GM12878 (cell line): ENCODE measurements around the gene IL16. TPM values are rescaled to one million over a fixed set of nuclear protein-coding genes. Genes with fewer than 3 reads are reported as not detected.

Source experiments
- ATAC-seq: fragments of 200-7000 bp; cut with Tn5 transposase; 3 replicates; pipeline ENCODE4 v1.9.1; 2020; ENCODE audit warnings: mild to moderate bottlenecking, moderate library complexity
- BruUV-seq: library from RNA; stranded (reverse); fragments of 400-500 nt; replicated peaks from 2 replicates; lab custom pipeline; 2021; lab: Mats Ljungman, UMichigan
- CTCF ChIA-PET: fragments of 300-600 bp; sonication (Branson Sonifier 250); formaldehyde crosslinking; extraction: SDS; loops from one replicate; lab custom pipeline; 2021; ENCODE audit warnings: inconsistent platforms; lab: Yijun Ruan, JAX
- POLR2A ChIA-PET: fragments of 350-600 bp; formaldehyde crosslinking; extraction: SDS; loops from one replicate; lab custom pipeline; 2021; ENCODE audit warnings: inconsistent platforms; lab: Charles Lee
- RAD21 ChIA-PET: fragments of 300-600 bp; sonication (Branson Sonifier 250); formaldehyde crosslinking; loops from one replicate; lab custom pipeline; 2023; ENCODE audit warnings: antibody characterized with exemption; ENCODE audit not compliant: unreplicated experiment; lab: Charles Lee
- SMC1A ChIA-PET: fragments of 300-600 bp; sonication (Branson Sonifier 250); formaldehyde crosslinking; loops from one replicate; lab custom pipeline; 2023; ENCODE audit not compliant: unreplicated experiment, uncharacterized antibody; lab: Charles Lee
- DNase-seq: peaks from one replicate; pipeline ENCODE4 v3.0.0-alpha.2; 2011; ENCODE audit warnings: low read depth, low spot score
- FAIRE-seq: peaks from 3 replicates; lab custom pipeline; 2011; peaks lifted over from hg19 to GRCh38; lab: Jason Lieb, UNC
- H2AFZ ChIP-seq: 2 replicates; pipeline ENCODE4 v1.6.0; 2011; ENCODE audit warnings: low read depth, low read length, control low read depth; ENCODE audit not compliant: control insufficient read depth
- H3K27ac ChIP-seq: 2 replicates; pipeline ENCODE4 v1.5.1; 2011; ENCODE audit warnings: control low read depth; ENCODE audit not compliant: control insufficient read depth, insufficient read depth
- H3K27me3 ChIP-seq, 2 experiments: replicated peaks in 1 of 2; 2 replicates each; pipeline versions ENCODE4 v1.6.0 to v1.6.1; 2011; ENCODE audit warnings: low read length in 1 of 2; ENCODE audit not compliant: control insufficient read depth in 2 of 2, insufficient read depth in 2 of 2
- H3K36me3 ChIP-seq, 2 experiments: 2 replicates each; pipeline ENCODE4 v1.5.1; 2011; ENCODE audit warnings: low read length in 1 of 2; ENCODE audit not compliant: control insufficient read depth in 2 of 2, insufficient read depth in 2 of 2
- H3K4me1 ChIP-seq: 2 replicates; pipeline ENCODE4 v1.6.1; 2011; ENCODE audit warnings: mild to moderate bottlenecking, low read length, moderate library complexity, mixed read lengths; ENCODE audit not compliant: control insufficient read depth, insufficient read depth
- H3K4me2 ChIP-seq: 2 replicates; pipeline ENCODE4 v1.6.0; 2011; ENCODE audit warnings: control low read depth; ENCODE audit not compliant: control insufficient read depth, insufficient read depth
- H3K4me3 ChIP-seq: fragments of 200-600 bp; sonication (generic); 2 replicates; pipeline ENCODE4 v1.5.1; 2016
- H3K79me2 ChIP-seq: 2 replicates; pipeline ENCODE4 v1.6.0; 2011; ENCODE audit warnings: low read length; ENCODE audit not compliant: control insufficient read depth, insufficient read depth
- H3K9ac ChIP-seq: 2 replicates; pipeline ENCODE4 v1.8.0; 2011; ENCODE audit warnings: low read length, control low read depth, mixed read lengths; ENCODE audit not compliant: control insufficient read depth, insufficient read depth
- H3K9me3 ChIP-seq: replicated peaks from 3 replicates; pipeline ENCODE4 v1.5.1; 2011; ENCODE audit warnings: mild to moderate bottlenecking, low read length; ENCODE audit not compliant: control insufficient read depth, insufficient read depth
- H4K20me1 ChIP-seq: 2 replicates; pipeline ENCODE4 v1.6.0; 2011; ENCODE audit not compliant: control insufficient read depth, insufficient read depth
- CEBPB ChIP-seq, 2 experiments: fragments of 150-350 bp in 1 of 2; IDR thresholded peaks; 2 replicates each; pipeline ENCODE4 v1.6.1; 2012 to 2014; ENCODE audit warnings: low read depth in 2 of 2, low read length in 2 of 2, borderline replicate concordance in 1 of 2, inconsistent platforms in 1 of 2
- CHD2 ChIP-seq: IDR thresholded peaks from 2 replicates; pipeline ENCODE4 v1.6.1; 2011; ENCODE audit warnings: low read depth, low read length, improper control_type of control experiment, borderline replicate concordance
- ESRRA ChIP-seq: IDR thresholded peaks from 2 replicates; pipeline ENCODE4 v1.6.1; 2012; ENCODE audit warnings: mild to moderate bottlenecking, low read length, improper control_type of control experiment
- IRF4 ChIP-seq: IDR thresholded peaks from 2 replicates; pipeline ENCODE4 v1.6.1; 2011; ENCODE audit warnings: low read depth, low read length
- NFXL1 ChIP-seq: fragments of 450-650 bp; IDR thresholded peaks from 2 replicates; pipeline ENCODE4 v1.6.1; 2017; ENCODE audit warnings: antibody characterized with exemption, mild to moderate bottlenecking, borderline replicate concordance
- POLR2AphosphoS5 ChIP-seq: IDR thresholded peaks from 2 replicates; pipeline ENCODE4 v1.6.1; 2011; ENCODE audit warnings: mild to moderate bottlenecking, low read length, inconsistent platforms
- SMAD5 ChIP-seq: IDR thresholded peaks from 2 replicates; pipeline ENCODE4 v1.6.1; 2016; ENCODE audit warnings: antibody characterized with exemption, low read depth
- SPI1 ChIP-seq: IDR thresholded peaks from 2 replicates; pipeline ENCODE4 v1.6.1; 2011; ENCODE audit warnings: low read depth, mild to moderate bottlenecking, low read length, moderate library complexity, borderline replicate concordance; ENCODE audit not compliant: insufficient read depth
- YY1 ChIP-seq: IDR thresholded peaks from 2 replicates; pipeline ENCODE4 v1.6.1; 2011; ENCODE audit warnings: low read depth, mild to moderate bottlenecking, low read length
- ZNF384 ChIP-seq: IDR thresholded peaks from 2 replicates; pipeline ENCODE4 v1.6.1; 2012; ENCODE audit warnings: low read depth, mild to moderate bottlenecking, low read length, improper control_type of control experiment, borderline replicate concordance
- ZZZ3 ChIP-seq: IDR thresholded peaks from 2 replicates; pipeline ENCODE4 v1.6.1; 2011; ENCODE audit warnings: low read depth; ENCODE audit not compliant: control insufficient read depth, insufficient read length
- WGBS: methylation state at CpG from one replicate; pipeline ENCODE4 v1.1.6; 2016; ENCODE audit warnings: low lambda C conversion rate; ENCODE audit not compliant: insufficient replicate concordance, insufficient coverage; ENCODE audit errors: missing lambda C conversion rate; 5-methylcytosine and 5-hydroxymethylcytosine counted together
- in situ Hi-C: fragments of 300-500 bp; cut with MboI; formaldehyde crosslinking; loops from 9 replicates; pipeline ENCODE4 v1.14.3; 2018; ENCODE audit warnings: mixed read lengths
- intact Hi-C: fragments of 100-400 bp; cut with micrococcal nuclease; formaldehyde crosslinking; loops from one replicate; pipeline ENCODE4 v1.14.2; 2022; ENCODE audit not compliant: unreplicated experiment
- polyA plus RNA-seq, 11 experiments: library from polyadenylated mRNA; depleted of rRNA in 4 of 11; unstranded in 6 of 11; stranded (reverse) in 5 of 11; fragments of >200 nt; fragmentation: Nextera tagmentation in 4 of 11; fragmentation: Illumina TruSeq in 1 of 11; extraction: Ambion mirVana in 4 of 11; extraction: Trizol in 1 of 11; gene quantifications; 1 replicate in 1 of 11; 2 replicates in 10 of 11; pipeline versions ENCODE4 v1.2.1 to v1.2.3, GENCODE V29; 2011 to 2016; ENCODE audit warnings: inconsistent platforms in 2 of 11, missing spikeins in 2 of 11, low read depth in 1 of 11
- total RNA-seq, 4 experiments: library from RNA; depleted of rRNA in 3 of 4; stranded (reverse); fragments of >200 nt in 3 of 4; fragmentation: Illumina TruSeq in 1 of 4; extraction: Trizol in 1 of 4; gene quantifications; 2 replicates each; pipeline versions ENCODE4 v1.2.1 to v1.2.3, GENCODE V29; 2013 to 2021
- TF ChIP-seq, protein P1 (sequence below): IDR thresholded peaks from 2 replicates; pipeline ENCODE4 v1.6.1; 2011; ENCODE audit warnings: low read depth, low read length, improper control_type of control experiment, borderline replicate concordance
- TF ChIP-seq, protein P2 (sequence below): fragments of 450-650 bp; IDR thresholded peaks from 2 replicates; pipeline ENCODE4 v1.6.1; 2017; ENCODE audit warnings: mild to moderate bottlenecking, low read depth, inconsistent platforms; ENCODE audit not compliant: poor library complexity, severe bottlenecking
- TF ChIP-seq, protein P3 (sequence below): fragments of 450-650 bp; IDR thresholded peaks from 2 replicates; pipeline ENCODE4 v1.6.1; 2018; ENCODE audit warnings: mild to moderate bottlenecking, low read depth, moderate library complexity; ENCODE audit not compliant: partially characterized antibody

Gene IL16
- total and polyA plus RNA-seq, 10 of the 15 experiments (the other 5 are each of a cell fraction or from before 2014, with no cell fraction given): 21.7 to 206 (median 44.5) TPM

DNA sequence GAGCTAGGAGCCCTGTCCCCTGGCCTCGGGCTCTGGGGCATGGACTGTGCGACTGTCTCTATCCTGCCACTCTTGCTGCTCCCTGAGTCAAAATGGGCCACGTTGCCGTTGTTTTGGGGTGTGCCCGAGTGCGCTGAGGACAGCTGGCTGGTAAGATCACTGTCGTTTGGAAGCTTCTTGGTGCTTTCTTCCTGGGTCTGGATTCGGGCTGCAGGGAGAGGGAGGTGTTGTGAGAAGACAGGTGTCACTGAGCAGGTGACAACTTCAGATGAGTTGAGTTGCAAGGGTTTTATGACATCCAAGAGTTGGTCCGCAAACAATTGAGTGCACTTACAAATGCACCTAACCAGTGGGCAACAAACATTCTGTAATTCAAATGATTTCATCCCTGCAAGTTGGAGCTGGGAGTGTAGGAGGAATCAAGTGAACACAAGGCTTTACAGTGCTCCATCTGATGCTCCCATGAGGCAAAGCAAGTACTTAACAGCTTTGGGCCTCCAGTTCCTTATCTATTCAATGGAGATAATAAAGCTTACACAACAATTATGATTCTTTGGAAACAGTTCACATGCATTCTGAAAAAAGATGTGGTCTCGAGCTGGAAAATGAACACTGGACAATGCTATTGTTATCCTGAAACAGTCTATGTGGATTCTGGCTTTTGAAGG is 138.2 kb downstream of the IL16 start:
- FAIRE-seq (no peak), DNase-seq (no peak), ATAC-seq (no peak)
- no peaks in the 10 kb centered on the region for H3K9me3 ChIP-seq
- BruUV-seq: no TSS peak
- H2AFZ ChIP-seq: no peak overlapping the region
- ChIA-PET POLR2A (no interaction called here), RAD21 (interaction anchor here (1.0 to 9.2 kb wide), 7 partner anchors 11 to 75 kb away, joined by 3 to 137 read pairs (median 7); partner anchors contain the start of gene STARD5), SMC1A (interaction anchor here (0.8 to 6.1 kb wide), 13 partner anchors 11 to 708 kb away, joined by 3 to 122 read pairs (median 3); partner anchors contain the start of gene STARD5), CTCF (interaction anchor here (0.6 to 11.3 kb wide), 21 partner anchors 8 to 228 kb away, joined by 3 to 242 read pairs (median 5); partner anchors contain the start of gene STARD5)
- H4K20me1 ChIP-seq: no peaks in the 10 kb centered on the region
- no peak overlapping the region for H3K9ac ChIP-seq
- H3K27me3 ChIP-seq: no peaks in the 10 kb centered on the region
- H3K4me3 ChIP-seq: no peak overlapping the region
- H3K79me2 ChIP-seq: no peaks in the 10 kb centered on the region
- H3K4me1 ChIP-seq: no peaks in the 10 kb centered on the region; the same call in 1 of the 2 replicates
- H3K27ac ChIP-seq: no peak overlapping the region
- in situ Hi-C loops (no loop called here), intact Hi-C loops (loop anchor here (5.0 kb wide), 1 partner anchor 67 kb away; no protein-coding TSS in a partner anchor)
- no peaks in the 10 kb centered on the region for H3K36me3 ChIP-seq
- 85% methylated on average over 10 of the region's 10 CpGs for WGBS
- no peak for TF ChIP-seq CEBPB (IDR thresholded peaks at IDR 0.05; ENCODE audit: borderline replicate concordance in 1 of 2, low read depth in 2 of 2, low read length in 2 of 2)
- TF ChIP-seq YY1: no peak
- TF ChIP-seq ZZZ3: no peak
- TF ChIP-seq SMAD5: no peak
- TF ChIP-seq NFXL1: no peak
- no peak for TF ChIP-seq ZNF384
- TF ChIP-seq, protein P1, sequence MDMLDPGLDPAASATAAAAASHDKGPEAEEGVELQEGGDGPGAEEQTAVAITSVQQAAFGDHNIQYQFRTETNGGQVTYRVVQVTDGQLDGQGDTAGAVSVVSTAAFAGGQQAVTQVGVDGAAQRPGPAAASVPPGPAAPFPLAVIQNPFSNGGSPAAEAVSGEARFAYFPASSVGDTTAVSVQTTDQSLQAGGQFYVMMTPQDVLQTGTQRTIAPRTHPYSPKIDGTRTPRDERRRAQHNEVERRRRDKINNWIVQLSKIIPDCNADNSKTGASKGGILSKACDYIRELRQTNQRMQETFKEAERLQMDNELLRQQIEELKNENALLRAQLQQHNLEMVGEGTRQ: no peak
- TF ChIP-seq, protein P2, sequence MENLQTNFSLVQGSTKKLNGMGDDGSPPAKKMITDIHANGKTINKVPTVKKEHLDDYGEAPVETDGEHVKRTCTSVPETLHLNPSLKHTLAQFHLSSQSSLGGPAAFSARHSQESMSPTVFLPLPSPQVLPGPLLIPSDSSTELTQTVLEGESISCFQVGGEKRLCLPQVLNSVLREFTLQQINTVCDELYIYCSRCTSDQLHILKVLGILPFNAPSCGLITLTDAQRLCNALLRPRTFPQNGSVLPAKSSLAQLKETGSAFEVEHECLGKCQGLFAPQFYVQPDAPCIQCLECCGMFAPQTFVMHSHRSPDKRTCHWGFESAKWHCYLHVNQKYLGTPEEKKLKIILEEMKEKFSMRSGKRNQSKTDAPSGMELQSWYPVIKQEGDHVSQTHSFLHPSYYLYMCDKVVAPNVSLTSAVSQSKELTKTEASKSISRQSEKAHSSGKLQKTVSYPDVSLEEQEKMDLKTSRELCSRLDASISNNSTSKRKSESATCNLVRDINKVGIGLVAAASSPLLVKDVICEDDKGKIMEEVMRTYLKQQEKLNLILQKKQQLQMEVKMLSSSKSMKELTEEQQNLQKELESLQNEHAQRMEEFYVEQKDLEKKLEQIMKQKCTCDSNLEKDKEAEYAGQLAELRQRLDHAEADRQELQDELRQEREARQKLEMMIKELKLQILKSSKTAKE: no peak
- TF ChIP-seq POLR2AphosphoS5: no peak
- no peak for TF ChIP-seq ESRRA
- no peak for TF ChIP-seq CHD2
- TF ChIP-seq, protein P3, sequence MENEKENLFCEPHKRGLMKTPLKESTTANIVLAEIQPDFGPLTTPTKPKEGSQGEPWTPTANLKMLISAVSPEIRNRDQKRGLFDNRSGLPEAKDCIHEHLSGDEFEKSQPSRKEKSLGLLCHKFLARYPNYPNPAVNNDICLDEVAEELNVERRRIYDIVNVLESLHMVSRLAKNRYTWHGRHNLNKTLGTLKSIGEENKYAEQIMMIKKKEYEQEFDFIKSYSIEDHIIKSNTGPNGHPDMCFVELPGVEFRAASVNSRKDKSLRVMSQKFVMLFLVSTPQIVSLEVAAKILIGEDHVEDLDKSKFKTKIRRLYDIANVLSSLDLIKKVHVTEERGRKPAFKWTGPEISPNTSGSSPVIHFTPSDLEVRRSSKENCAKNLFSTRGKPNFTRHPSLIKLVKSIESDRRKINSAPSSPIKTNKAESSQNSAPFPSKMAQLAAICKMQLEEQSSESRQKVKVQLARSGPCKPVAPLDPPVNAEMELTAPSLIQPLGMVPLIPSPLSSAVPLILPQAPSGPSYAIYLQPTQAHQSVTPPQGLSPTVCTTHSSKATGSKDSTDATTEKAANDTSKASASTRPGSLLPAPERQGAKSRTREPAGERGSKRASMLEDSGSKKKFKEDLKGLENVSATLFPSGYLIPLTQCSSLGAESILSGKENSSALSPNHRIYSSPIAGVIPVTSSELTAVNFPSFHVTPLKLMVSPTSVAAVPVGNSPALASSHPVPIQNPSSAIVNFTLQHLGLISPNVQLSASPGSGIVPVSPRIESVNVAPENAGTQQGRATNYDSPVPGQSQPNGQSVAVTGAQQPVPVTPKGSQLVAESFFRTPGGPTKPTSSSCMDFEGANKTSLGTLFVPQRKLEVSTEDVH: no peak
- no peak for TF ChIP-seq IRF4
- no peak for TF ChIP-seq SPI1
- no peak overlapping the region for H3K4me2 ChIP-seq
